Activated CD4-positive, CD25-positive, alpha-beta regulatory T cell treated with anti-CD3 and anti-CD28 coated beads, Interleukin-2, amount 50 U/mL, for 72 hours (primary cell): Measurements from ENCODE around the gene TSPAN18.

ENCODE experiments used
- DNase-seq: peaks from one replicate; pipeline ENCODE4 v3.0.0; 2021

TSPAN18 gene

DNA sequence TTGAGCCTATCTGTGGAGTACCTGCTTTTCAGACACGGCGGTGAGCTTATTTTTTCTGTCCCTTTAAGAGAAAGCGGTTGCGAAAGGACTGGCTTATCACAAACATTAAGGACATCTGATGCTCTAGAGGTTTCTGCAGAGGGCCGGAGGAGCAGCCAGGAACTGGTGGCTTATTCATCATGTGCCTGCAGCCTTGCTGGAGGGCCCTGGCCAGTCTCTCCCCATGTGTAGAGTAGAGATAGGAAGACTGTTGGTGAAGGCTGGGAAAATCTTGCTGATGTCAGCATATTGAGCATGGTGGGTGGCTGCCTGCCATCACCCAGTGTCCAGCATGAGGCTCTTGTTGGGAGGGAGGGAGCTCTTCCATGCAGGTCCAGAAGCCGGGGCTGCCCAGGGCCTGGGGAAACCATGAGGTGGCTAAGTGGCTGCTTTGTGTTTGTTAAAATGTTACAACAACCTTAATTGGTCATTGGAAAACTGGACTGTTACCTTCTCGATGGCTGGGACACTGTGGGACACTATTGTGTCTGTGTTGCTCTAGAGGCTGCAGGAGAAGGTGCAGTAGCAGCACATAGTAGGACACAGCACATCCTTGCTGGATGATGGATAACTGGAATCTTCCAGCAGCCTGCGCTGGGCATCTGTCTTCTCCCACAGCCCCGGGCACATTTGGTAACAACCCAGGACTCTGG is 54.3 kb downstream of the TSPAN18 start:
- DNase-seq = no peak

DNA sequence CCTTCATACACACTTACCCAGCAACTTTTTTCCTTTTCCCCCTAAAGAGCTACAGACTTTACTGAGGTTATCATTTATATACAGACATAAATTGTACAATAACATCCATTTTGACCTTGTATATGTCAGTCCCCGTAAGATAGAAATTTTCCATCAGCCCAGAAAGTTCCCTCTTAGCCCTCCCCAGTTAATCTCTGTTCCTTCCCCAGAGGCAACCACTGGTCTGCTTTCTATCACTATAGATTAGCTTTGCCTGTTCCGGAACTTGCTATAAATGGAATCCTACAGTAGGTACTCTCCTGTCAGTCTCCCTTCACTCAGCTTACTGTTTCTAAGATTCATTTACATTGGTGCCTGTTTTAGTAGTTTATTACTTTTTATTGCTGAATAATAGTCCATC is 54.9 kb downstream of the TSPAN18 start:
- DNase-seq = no peak

DNA sequence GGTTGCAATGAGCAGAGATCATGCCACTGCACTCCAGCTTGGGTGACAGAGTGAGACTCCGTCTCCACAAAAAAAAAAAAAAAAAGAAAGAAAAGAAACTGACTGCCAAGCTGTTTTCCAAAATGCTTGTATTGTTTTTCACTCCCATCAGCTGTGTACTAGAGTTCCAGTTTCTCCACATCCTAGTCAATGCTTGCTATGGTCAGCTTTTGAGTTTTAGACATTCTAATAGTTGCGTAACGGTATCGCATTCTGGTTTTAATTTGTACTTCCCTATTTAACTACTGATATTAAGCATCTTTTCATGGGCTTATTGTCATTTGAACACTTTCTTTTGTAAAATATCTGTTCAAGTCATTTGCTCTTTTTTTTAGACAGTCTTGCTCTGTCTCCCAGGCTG is 55.7 kb downstream of the TSPAN18 start:
- DNase-seq = no peak

DNA sequence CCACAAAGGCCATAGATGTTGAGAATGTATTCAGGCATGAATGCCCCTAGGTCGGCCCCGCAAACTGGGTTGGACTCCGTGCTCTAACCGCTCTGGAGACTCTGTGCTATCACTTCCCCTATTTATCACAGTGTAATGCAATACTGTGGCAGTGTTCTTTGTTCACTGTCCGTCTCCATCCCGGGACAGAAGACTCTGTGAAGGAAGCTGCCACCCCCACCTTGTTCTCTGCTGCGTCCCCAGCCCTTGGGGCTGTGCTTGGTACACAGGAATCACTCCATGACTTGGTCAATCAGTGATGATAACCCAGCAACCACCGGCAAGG is 57.6 kb downstream of the TSPAN18 start:
- DNase-seq = no peak

DNA sequence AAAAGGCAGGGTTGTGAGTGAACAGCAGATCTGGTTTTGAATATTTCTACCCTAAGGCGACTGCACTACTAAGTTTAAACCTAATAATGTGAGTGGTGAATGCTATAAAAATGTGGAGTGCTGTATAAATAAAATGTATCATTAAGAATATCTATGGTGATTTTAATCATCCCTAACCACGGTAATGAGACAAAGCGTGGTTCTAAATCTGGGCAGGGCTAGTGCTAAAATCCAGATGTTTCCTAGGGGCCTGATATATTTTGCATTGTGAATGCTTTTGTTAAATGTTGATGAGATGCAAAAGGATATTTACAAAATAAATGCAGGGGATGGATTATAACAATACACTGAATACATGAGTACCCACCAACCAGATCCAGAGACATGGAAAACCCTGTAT is 58.1 kb downstream of the TSPAN18 start:
- no peak for DNase-seq

DNA sequence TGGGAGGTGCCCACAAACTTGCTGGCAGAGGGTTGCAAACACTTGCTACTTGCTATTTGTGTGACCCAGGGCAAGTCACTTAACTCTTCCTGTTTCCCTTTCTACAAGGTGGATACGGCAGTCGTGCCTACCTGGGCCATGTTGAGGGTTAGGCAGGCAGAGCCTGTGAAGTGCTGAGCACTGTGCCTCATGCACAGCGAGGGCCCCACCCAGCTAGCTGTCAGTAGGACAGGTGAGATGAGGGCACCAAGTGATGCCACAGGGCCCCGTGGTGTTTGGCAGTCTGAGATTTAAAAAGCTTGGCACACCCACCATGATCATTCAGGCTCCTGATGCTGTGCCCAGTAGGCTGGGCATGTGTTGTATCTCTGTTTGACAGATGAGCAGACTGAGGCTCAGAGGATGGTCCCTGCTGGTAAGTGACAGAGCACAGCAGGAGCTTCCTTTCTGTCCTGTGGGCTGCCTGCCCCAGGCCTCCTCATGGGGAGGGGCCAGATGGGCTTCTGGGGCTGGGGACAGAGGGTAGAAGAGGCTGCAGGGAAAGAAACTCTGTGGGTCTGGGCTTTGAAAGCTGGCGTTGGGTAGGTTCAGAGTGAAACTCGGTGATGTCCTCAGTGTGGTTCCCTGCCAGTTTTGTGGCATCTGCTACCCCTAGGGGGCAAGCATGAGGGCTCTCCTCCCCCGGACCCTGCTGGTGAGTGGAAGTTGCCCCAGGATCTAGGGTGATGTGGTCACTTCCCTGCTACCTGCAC is 59.3 kb downstream of the TSPAN18 start:
- DNase-seq = no peak

DNA sequence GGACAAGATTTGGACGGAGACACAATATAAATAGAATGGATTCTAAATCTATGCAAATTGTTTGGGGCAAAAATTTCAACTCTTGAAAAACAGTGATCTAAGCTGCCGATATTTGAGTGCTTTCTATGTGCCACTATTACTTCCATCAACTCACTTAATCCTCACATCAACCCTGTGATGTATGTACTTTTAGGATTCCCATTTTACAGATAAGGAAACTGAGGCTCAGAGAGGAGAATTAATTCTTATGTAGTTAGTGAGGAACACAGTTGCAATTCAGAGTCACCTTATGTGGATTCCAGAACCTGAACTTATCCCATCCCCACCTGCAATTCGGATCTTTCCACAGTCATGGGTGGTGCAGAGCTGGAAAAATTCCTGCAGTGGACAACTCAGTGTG is 60.3 kb downstream of the TSPAN18 start:
- no peak for DNase-seq

DNA sequence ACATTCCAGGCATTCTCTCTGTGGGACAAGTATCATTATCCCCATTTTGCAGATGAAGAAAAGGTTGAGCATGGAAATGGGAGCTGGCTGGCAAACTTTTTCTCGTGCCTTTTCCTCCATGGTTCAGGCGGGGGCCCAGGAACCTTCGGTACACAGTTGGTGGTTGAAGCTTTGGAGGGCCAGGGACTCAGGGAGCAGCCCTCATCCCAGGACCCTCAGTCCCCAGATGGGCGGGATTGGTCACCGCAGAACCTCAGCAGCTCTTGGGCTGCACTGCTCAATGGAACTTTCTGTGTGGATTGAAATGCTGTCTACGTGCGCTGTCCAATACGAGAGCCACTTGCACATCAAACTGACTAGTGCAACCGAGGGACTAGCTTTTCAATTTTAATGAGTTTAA is 61.2 kb downstream of the TSPAN18 start:
- DNase-seq = no peak

DNA sequence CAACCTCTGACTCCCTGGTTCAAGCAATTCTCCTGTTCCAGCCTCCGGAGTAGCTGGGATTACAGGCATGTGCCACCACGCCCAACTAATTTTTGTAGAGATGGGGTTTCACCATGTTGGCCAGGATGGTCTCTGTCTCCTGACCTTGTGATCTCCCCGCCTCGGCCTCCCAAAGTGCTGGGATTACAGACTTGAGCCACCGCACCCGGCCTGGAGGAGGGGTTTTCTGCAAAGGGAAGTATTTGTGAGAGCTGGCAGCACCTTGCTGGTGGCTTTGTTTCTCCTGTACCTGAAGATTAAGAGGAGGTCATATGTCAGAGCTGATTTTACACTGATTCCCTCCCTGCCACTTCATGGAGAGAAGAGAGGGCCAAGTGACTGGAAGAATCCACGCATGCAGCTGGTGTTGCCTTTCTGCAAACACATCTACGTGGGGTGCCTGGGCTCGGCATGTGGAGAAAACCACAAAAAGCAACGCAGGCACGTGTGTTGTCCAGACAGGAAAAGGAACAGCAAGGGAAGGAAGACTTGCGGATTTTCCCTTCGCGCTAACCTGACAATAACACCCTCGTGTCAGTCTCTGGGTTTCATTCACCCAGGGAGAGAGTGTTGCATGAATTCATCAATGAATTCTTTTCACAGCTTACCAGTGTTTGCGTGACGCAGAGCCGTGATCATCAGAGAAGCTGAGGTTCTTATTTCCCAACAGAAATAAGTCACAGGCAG is 61.9 kb downstream of the TSPAN18 start:
- DNase-seq = no peak

DNA sequence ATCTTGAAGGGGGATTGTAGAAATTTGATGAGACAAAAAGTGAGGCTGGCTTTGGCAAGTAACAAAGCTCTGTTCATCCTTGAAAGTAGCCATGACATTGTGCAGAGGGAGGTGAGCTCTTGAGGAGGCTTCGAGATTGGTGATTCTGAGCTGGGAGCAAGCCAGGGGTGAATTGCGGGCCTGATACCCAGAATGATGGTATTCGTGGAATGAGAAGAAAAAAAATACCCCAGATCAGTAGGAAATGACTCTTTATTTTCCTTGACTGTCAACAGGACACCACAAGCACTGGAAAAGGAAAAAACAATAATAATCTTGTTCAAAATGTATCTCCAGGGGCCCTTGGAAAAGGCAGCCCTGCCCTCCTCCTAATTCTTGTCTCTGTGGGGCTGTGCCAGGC is 62.7 kb downstream of the TSPAN18 start:
- no peak for DNase-seq

DNA sequence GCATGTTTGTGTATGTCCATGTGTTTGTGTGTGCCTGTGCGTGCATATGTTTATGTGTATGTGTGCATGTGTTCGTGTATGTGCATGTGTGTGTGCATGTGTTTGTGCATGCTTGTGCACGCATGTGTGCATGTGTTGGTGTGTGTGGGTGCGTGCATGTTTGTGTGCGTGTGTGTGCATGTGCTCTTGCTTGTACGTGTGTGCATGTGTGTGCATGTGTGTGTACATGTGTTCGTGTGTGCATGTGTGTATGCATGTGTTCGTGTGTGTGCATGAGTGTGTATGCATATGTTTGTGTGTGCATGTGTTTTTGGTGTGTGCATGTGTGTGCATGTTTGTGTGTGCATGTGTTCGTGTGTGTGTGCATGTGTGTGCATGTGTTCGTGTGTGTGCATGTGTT is 63.4 kb downstream of the TSPAN18 start:
- no peak for DNase-seq

DNA sequence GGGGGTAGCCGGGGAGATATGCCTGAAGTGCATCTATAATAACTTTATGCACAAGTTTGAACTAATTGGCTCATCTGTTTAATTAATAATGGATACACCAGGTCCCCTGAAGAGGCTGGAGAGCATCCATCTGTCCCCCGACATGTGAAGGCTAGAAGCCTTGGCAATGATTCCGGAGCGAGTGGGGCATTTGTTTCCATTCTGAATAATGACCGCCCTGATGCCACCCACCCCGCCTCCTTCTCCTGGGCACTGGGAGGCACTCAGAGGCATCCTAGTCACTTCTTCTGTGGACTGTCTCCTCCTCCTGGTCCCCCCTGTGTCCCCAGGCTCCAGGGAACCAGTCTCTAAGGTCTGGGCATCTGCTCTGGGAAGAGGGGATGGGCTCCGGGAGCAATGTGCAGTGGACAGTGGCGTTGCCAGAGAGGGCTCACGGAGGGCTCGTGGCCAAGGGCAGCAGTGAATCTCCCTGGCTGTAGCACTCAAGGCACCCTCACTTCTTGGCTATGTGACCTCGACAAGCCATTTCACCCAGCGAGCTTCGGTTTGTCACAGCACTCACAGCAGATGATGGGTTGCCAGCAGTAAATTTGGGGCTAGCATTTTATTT is 64.7 kb downstream of the TSPAN18 start:
- DNase-seq = no peak

DNA sequence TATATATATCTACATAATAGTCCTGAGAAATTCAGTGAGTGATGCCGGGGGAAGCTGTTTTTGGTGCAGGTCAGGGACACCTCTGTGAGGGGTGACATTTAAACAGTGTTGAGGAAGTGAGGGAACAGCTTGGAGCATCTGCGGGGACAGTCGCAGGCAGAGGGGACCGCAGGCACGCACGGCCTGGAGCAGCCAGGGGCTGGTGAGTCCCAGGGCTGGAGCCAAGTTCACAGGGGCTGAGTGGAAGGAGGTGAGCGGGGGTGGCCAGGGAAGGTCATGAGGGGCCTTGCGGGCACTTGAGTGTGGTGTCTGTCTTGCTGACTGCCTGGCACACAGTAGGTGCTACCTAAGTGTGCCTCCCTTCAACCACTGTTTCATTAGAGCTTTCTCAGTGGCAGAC is 65.4 kb downstream of the TSPAN18 start:
- no peak for DNase-seq

DNA sequence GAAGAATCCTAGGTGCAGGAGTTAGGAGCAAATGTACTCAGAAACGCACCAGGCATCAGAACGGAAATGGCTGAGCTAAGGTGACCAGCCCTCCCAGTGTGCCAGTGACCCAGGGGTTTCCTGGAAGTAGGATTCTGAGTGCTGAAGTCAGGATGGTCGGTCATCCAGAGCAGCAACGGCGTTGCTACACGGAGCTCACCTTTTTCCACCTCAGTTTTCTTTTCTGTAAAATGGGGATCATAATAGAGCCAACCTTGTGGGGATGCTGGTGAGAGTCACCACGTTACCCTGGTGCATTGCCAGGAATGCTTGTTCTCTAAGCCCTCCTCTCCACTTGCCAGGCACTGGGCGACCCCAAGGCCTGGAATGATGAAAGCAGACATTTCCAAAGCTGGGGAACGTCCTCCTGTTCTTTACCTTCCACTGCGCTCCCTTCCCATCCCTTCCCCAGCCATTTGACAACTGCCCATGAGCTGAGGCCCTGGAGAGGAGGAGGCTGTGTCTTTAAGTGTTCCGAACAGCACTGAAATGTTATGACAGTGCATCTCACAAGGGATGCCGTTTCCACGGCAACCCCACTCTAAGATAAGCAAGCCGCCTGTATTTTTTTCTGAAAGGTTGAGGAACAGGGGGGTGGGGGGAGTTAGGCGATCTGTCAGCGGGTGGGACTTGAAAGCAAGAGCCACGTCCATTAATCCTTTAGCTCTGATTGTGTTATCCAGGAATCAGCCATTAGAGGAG is 66.8 kb downstream of the TSPAN18 start:
- no peak for DNase-seq

DNA sequence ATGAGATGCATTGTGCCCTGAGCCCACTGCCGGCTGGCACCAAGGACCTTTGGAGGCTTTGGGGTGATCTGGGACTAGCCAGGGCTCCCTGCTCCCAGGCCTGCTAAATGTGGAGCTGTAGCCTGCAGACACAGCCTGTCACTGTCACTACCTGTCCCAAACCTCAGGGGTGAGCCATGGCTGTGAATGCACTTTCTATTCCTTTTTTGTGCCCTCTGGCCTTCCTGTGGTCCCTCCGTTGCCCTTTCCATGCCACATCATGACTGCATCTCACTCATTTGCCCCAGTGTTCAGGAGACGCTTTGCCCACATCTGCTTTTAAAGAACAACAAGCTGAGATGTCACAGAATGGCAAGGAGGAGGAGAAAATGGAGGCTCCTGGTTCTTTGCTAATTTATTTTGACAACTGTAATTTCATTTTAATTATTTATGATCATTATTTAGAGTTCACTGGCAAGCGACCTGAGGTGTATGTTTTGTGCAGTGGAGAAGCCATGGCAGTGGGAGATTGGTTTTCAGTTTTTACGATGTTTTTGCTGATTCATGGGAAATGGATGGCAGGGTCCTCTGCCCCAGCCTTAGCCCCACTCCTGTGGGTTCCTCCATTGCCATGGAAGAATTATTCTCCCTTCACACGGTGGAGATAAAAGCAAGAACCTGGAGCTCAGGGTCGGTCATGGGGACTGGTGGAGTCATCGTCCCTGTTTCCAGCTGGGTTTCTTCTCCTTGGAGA is 69.2 kb downstream of the TSPAN18 start:
- DNase-seq = no peak

DNA sequence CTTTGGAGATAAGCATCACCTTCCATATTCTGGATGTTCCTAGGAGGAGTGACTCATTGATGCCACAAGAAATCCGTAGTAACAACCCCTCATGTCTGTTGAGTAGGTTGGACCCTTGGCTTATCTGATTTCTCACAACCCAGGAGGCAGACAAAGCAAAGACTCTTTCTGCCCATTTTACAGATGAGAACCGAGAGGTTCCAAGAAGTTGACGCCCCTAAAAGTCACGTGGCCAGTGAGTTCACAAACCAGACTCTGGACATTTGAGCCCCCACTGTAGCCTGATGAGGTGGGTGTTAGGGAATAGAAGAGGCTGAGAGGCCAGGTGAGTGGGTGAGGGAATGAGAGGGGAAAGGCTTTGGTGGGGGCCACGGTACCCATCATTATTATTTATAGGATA is 70.3 kb downstream of the TSPAN18 start:
- no peak for DNase-seq

DNA sequence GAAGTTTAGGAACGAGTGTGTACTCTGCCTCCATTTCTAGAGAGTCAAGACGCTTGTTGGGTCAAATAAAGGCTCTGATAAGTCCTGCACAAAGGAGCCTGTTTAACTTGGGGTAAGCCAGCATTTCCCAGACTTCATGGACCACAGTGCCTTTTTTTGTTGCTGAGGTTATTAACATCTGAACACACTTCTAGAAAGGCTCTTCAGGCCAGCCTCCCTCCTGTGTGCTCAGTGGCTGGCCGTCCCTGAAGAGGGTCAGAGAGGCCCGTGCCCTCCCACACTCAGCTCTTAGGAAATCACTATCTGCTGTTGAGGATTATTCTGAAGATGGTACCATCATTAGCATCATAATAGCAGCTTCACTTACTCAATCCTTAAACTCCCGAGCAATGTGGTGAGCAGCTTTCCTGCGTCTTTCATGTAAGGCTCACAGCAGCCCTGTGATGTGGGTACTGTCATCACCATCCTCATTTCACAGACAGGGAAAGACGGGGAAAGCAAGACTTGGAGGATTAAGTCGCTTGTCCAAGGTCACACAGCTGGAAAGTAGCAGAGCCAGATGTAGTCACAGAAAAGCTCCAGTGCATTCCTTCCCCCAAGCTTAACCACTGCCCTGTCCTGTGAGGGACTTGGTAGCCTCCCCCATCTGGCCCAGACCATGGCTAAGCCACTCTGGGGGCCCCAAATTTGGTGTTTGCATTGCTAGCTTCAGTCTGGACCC is 71.3 kb downstream of the TSPAN18 start:
- no peak for DNase-seq

DNA sequence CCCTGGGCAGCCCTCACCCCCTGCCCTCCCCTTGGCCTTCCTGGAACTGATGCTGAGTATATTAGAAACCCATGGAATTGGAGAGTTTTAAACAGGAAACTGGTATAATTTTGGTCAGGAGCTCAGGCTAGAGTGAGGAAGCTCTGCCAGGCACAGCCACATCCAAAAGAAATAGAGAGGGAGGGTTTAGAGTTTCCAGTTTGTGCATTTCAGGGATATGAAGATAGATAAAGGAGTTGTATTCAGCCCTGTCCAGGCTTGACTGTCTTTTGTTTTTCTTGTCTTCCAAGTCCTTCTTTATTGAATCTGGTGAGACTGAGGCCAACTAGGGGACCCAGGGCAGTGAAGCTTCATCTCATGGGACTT is 71.8 kb downstream of the TSPAN18 start:
- DNase-seq = no peak

DNA sequence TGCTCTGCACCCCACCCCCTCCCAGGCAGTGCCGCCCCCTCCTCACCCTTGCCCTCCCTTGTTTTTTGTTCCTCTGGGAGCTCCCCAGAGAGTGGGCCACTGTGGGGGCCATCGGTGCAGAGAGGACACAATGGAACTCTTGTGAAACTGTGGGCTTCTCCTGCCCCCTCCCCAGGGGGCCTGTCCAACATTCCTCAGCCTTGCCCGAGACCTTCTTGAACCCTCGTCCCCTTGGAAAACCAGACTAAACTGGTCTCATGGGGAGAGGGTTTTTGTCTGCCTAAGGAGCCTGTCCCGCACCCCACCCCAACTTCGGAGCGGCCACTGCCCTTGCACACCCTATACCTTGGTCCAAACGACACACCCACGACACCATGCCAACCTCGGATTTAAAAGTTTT is 72.2 kb downstream of the TSPAN18 start:
- no peak for DNase-seq

DNA sequence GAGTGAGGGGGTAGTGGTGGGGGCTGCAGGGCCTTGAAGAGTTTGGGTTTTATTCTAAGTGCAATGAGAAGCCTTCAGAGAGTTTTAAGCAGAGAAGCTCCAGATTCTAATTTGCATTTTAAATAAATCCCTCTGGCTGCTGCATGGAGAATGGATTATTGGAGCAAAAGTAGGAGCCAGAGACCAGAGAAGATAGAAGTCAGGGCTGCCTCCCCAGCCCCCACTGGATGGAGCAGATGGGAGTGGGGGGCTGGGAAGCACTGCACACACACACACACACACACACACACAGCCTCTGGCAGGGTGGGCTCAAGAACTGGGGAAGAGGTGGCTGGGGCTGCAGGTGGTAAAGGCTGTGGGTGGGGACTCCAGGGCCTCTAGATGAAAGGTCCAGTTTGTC is 75.6 kb downstream of the TSPAN18 start:
- no peak for DNase-seq

DNA sequence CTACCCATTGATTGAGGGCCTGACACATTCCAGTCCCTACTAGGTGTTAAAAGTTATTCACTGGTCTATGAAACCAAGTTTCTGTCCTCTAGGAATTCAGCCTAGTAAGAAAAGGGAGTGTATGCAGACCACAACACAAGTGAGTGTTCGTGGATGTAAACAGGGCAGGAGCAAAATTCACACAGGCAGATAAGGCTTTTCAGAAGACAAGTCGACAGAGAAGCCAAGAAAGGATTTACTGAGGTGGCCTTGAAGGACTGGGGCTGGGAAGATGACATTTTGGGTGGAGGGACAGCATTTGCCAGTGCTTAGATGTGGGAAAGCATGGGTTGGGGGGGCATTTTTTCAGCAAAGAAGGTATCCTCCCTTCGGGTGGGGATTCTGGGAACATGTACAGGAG is 76.2 kb downstream of the TSPAN18 start:
- DNase-seq = no peak
